Activated CD8-positive, alpha-beta memory T cell treated with anti-CD3 and anti-CD28 coated beads for 1 hour (primary cell): ENCODE results near the gene LTK.

Experiments
- DNase-seq, 2 donors: peaks; one replicate each; pipeline ENCODE4 v3.0.0-alpha.2; 2020; ENCODE audit warnings: low read depth in 1 of 2; ENCODE audit errors: extremely low read depth in 1 of 2

The LTK gene

DNA sequence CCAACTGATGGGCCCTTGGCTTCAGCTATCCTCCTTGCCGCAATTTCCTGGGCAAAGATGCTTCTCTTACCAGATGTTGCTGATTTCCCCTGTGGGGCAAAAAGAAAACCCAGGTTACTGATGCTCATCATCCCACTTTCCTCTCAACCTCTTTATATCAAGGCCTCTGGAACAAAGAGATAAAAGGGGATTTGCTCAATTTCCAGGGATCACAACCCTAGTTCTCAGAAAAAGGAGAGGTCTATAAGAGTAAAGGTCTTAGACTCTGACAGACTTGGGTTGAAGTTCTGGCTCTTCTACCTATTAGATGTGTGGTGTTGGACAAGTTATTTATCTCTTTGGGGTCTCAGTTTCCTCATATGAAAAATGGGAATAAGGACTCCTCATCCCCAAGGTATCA, 21.9 kb upstream of the LTK start:
- DNase-seq, result no peak

DNA sequence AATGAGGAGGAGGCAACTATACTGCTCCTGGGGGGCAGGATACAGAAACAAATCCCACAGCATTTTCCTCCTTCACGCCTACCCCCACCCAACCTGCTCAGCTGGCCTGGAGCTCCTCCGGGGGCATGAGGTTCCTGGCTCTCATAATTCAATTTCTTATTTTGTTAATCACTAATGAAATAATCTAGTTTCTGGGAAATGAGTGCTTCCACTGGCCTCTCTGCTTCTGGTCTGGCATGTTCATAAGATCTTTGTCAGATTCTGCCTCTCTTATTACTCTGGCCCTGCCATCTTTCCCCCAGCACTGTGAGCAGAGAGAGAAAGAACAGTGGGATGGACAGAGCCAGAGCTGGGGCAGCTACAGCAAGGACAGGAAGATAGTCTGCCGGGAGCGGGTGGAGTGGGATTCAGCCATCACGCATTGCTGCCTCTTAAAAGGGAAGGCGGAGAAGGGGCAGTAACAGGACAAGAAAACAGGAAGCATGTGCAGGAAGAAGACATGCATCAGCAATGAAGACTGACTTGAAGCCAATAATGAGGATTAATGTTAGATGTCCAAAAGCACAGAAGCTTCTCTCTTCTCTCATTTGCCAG, 16.8 kb upstream of the LTK start:
- DNase-seq, result no peak

DNA sequence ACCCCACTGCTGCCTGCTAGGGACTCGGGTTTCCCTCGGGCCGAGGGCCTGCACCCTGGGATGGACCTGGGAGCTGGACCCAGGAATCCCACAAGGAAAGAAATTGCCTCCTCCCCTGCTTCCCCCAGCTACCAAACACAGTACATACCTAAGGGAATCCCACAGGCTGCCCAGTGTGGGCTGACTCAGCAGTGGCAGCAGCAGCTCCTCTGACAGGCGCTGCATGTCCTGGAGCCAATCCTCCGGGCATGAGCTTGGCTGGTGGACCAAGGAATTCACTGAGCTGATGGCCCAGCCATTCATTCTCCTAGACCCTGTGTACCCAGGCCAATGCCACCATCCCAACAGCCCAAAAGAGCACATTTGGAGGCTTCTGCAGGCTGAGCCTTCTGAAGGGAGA, 9.5 kb upstream of the LTK start:
- DNase-seq, result no peak

DNA sequence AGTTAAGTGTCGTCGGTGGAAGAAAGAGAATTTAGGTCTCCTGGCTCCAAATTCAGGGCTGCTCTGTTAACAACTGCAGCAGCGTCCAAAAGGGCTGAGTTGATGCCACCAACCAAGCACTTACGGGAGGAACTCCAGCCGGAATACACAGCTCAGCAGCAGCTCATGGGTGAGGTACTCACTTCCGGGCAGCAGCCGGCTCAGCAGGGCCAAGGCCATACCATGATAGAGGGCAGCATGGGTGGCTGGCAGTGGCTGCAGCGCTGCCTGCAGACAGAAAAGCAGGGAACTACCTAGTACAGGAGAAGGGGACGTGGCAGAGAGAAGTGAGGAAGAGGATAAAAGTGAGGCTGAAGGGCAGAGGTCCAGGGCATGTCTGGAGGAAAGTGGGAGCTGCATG, 8.0 kb upstream of the LTK start:
- no peak for DNase-seq

DNA sequence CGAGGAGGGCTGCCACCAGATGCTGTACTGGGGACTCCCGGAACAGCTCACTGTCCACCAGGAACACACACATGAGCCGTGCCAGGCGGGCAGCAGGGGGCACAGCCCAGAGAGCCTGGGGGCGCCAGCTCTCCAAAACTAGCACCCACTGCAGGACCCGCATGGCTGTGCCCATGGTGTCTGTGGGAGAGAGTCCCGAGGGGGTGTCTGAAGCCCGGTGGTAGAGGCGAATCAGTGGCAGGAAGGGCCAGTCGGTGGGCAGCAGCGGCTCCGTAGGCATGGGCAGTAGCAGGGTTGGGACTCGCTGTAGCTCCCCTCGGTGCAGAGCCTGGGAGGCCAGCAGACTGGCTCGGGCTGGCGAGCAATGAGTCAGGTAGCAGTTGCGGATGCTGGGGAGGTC, 7.0 kb upstream of the LTK start:
- no peak for DNase-seq

DNA sequence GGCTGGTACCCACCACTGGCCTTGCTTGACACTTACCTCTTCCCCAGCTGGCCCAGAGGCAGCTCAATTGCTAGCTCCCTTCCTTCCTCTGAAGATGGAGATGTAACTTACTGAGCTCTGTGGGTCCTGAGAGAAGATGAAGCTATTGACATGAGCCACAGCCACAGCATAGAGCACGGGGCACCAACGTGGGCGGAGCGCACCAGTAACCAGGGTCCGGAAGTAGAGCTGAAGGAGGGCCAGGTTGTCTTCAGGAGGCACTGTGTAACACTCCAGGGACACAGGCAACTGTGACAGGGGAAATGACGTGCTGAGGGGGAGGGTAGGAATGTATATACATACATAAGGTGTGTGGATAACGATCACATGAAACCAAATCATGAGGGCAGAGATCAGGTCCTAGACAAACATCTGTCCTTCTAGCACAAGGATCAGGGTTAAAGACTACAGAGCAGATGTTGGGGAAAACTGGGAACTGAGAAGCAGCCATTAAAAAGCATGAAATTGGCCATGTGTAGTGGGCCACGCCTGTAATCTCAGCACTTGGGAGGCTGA, 4.3 kb upstream of the LTK start:
- no peak for DNase-seq

DNA sequence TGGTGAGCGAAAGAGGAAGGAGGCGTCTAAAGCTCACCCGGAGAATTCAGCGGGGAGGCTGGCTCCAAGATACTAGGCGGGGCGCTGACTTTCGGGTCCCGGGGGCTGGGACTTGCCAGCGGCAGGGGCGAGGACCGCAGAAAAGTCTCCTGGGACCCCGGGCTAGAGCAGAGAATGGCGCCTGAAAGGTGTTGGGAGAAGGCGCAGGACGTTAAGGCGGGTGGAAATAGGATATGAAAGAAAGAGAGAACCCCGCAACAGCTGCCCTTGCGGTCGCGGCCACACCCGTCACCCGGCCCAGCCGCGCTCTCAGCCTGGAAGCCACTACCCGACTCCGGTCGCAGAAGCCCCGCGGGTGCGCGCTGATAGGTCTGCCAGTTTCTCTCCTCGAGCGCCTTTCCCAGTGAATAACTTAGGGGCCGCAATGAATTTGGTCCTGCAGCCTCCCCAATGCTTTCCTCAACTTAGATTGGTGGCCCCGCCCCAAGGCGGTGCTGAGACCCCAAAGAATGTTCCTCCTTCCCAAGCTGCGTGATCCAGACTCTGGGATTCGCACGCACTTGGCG, 604 bp downstream of the LTK start:
- DNase-seq, result no peak

DNA sequence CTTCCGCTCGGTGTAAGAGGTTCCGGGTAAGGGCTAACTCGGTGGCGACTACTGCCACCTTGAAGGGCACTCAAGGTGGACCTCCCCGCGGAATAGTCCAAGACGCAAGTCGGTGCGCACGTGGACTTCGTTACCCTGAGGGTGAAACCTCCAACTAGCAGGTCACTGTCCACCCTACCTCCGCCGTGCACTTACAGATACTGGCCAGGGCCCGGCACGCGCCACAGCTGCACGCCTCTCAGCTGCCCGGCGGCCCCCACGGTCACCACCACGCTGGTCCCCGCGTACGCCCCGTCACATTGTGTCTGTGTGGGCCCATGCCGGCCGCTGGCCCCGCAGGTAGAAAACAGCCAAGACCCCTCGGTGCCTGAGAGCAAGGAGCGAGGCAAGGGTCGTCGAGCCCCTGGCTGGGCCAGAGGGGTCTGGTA, 1.1 kb downstream of the LTK start:
- no peak for DNase-seq

DNA sequence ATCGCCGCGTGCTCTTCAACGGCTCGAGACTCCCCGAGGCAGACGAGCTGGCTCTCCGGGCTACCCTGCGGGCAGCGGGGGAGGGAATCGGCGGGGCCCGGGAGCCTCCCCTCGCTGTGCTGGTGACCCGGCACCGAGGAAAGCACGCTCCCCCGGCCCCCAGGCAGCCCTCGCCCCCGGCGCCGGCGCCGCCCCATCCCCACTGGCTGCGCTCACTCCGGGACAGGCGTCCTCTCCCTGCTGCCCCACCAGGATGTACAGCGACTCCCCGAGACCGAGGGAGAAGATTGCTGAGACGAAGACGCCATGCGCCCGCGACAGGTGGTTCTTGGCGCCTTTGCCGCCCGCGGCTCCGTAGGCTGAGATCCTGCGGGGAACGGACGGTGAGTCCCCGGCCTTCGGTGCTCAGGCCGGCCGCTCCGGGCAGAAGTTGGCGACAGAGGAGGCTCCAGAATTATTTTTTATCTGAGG, 1.7 kb downstream of the LTK start:
- DNase-seq, result no peak

DNA sequence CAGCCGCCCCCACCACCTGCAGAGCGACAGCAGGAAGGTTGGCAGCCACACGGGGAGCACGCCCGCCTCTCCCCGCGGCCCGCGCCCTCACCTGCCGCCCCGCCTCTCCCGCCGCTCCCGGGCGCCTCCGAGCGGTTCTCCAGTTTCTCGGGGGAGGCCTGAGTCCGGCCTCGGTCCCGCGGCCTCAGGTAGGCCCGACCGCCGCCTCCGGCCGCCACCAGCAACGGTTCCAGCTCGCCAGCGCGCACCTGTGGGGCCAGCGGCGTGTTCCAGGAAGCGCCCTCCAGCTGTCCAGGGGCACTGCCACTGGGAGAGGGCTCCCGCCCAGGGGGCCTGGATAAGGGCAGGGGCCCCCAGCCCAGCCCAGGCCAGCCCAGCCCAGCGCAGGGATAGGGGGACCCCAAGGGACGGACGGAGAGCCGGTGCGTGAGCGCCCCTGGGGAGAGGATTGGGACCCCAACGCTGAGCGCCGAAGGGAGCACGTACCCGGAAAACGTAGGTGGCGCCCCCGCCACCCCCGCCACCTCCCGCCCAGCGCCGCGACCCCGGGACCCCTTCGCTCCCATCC, 2.2 kb downstream of the LTK start:
- no peak for DNase-seq

DNA sequence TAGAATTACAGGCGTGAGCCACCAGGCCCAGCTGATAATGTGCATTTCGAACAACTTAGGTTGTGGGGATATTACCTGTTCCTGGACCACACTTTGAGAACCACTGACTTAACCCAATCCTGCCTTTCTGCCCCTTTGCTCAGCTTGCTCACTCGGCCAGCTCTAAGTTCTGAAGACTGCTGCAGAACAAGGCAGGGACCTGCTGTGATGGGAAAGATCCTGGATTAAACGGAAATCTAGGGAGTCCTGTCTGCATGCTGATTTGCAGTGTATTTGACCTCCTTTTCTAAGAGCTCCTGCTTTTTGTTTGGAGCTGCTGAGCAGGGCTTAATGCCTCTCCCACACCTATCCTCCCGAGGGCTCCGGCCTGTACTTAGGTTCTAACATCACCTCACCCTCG, 2.9 kb downstream of the LTK start:
- DNase-seq, result no peak

DNA sequence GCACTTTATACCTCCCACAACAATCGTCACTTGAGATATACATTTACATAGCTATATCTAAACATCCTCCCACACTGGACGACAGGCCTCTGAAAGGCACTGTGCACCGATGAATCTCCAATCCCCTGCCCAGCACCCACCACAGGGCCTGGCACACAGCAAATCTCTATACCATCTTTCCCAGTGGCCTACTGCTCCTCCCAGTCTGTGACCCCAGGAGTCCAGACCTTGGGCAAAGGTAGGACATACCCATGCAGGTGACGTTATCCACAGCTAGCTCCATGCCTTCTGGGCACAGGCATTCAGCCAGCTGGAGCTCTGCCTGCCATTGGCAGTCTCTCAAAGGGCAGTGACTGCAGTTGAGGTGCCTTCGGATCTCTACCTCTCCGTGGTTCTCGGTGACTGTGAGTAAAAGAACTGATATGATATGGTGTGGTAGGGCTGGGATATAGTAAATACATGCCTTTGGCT, 5.8 kb downstream of the LTK start:
- no peak for DNase-seq

DNA sequence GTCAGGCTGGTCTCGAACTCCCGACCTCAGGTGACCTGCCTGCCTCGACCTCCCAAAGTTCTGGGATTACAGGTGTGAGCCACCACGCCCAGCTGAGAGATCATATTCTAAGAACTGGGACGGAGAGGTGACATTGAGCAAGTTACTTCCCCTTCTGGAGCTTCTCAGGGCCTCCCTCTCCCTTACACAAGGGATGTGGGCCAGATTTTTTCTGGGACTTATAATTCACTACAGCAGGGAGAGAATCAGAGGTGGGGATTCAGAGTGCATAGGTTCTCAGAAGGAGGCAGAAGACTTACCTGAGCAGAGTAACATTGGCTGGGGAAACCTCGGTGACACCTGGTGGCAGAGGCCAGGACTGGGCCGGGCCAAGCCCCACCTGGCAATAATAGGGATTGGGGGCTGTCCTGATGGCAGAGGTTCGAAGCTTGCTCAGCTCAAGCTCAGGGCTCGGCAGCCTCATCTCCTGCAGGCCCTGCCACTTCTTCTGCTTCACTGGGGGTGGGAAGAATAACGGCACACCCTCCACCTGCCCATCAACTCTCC, 6.8 kb downstream of the LTK start:
- no peak for DNase-seq

DNA sequence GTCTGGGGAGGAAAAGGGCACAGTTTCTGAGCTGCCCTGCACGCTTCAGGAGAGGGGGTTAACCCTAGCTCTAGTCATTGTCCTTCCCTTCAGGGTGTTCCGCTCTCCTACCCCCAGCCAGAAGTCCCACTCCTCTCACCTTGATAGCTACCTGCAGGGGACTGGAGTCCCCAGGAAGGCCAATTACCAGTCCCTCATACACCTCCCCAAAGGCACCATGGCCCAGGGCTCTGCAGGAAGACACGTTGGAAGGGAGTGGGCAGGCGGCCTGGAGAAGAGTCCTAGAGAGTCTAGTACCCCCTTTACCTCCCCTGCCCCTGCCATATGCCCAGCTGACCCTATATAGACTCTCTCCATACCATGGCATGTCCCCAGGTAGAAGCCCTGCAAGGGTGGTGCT, 7.9 kb downstream of the LTK start:
- no peak for DNase-seq

DNA sequence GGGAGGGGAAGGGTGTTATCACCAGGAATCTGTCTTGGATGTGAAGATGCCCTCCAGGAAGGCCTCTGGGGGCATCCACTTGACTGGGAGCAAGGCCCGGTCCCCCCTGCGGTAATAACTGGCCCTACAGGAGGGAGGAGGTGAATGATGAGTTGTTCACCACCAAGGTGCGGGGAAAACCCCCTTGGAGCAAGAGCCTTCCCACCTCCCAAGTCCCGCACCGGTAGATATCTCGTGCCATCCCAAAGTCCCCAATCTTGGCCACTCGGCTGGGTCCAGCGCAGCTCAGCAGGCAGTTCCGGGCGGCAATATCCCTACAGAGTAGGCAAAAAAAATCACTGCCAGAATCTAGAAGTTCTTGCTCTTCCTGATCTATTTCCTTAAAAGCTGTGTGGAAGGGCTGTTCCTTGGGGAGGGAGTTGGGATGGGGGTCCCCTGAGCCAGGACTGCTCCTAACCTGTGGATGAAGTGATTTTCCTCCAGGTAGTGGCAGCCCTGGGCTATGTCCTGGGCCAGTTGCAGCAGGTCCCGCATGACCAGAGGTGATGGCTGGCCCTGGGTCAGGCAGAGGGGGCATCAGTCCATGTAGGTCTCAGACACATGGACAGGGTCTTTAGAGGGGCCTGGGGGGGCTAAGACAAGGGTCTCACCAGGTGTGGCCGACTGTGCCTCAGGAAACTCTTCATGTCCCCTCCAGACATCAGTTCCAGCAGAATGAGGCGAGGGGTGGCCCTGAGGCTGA, 8.7 kb downstream of the LTK start:
- DNase-seq, result no peak

DNA sequence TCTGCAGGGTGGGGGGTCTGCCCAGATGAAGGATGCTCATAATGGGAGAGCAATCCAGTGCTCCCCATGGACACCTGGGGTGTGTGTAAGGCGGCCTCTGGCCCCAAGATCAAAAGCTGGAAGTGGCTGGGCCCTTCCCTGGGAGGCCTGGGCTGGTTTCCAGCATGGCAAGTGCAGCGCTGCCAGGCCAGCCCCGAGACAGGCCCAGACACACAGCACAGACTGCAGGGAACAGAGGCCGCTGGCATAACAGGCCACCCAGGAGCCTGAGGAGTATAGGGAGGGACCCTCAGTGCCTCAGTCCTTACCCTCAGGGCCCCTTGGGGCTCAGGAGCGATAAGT, 10.0 kb downstream of the LTK start:
- DNase-seq, result no peak

DNA sequence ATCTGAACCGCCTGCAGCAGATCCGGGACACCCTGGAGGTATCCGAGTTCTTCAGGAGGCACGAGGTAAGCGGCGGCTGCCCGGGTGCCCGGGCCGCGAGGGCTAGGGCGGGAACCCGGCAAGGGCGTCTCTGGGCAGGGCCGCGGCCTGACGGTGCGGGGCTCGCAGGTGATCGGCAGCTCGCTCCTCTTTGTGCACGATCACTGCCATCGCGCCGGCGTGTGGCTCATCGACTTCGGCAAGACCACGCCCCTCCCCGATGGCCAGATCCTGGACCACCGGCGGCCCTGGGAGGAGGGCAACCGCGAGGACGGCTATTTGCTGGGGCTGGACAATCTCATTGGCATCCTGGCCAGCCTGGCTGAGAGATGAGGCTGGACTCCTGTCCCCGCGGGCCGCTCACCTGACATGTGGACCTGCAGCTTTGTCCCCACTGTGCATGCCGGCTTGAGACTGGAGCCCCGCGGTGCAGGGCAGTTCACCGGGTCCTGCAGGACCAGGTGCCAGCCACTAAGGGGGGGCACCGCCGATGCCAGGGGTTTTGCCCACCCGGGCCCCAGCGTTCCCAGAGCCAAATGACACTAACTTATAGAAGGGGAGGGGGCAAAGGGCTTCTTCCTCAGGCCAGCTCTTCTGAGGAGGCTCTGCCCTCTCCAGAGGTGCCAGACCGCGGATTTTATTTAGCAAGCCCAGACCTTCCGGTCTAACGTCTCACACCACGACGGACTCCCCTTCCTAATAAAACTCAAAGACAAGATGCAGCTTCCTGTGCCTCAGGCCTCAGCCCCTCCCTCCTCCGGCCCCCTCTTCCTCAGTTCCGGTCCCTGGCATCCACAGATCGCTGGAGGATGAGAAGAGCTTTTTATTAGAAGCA, 10.6 kb downstream of the LTK start:
- no peak for DNase-seq

DNA sequence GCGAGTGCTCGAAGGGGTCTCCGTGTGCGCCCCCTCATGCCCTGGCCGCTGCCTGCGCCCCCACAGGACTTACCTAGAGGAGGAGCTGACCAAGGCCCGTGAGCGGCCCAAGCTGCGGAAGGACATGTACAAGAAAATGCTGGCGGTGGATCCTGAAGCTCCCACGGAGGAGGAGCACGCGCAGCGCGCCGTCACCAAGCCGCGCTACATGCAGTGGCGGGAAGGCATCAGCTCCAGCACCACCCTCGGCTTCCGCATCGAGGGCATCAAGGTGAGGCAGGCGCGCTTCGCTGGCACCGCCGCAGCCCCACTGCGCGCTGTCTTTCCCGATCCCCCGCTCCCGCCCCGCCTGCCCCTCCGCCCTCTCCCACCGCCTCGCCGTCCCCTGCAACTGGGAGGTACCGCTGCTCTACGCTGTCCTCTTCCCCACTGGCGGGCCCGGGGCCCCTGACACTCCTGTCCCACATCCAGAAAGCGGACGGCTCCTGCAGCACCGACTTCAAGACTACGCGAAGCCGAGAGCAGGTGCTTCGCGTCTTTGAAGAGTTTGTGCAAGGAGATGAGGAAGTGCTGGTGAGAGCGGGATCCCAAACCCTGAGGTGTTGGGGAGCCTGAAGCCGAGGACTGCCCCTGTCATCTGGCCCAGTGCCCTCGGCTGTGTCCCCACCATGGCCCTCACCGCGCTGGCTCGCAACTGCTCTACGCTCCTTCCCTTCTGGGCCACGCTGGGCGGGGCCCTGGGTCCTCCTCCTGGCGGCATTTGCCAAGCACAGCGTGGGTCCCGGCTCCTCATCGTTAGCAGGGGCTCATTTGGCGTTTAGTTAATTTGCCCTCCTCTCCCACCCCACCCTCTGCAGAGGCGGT, 11.5 kb downstream of the LTK start:
- DNase-seq, result no peak

DNA sequence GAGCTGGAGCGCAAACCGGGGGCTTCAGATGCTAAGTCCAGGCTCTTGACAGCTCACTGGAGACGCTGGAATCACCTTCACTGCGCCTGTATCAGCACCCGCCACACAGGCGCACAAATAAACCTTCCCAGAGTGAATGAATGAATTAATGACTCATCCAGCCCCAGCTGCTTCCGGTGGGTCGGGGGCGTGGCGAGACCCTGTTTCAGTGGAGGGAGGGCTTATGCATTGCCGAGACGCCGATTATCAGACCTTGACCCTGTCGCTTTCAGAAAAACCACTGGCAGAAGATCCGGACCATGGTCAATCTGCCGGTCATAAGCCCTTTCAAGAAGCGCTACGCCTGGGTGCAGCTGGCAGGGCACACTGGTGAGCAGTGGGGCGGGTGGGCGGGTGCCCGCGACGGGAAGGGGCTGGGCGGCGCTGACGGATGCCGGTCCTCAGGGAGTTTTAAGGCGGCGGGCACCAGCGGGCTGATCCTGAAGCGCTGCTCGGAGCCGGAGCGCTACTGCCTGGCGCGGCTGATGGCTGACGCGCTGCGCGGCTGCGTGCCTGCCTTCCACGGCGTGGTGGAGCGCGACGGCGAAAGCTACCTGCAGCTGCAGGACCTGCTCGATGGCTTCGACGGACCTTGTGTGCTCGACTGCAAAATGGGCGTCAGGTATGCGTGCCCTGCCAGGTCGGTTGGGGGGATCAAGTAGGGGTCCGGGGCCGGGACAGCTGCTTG, 12.3 kb downstream of the LTK start:
- DNase-seq, result no peak
